K562 (cell line): ENCODE results near the gene GPR35. TPM values are rescaled to one million over a fixed set of nuclear protein-coding genes. Genes with fewer than 3 reads are reported as not detected.
A peak's percentile ranks its signal among the peaks of the same experiment; 100 is the strongest.

ENCODE experiments used
- CBX2 ChIP-seq: fragments of 200-600 bp; sonication (generic); IDR thresholded peaks from one replicate; pipeline ENCODE4 v1.6.1; 2012; ENCODE audit warnings: mild to moderate bottlenecking, low read length, inconsistent platforms; ENCODE audit not compliant: insufficient read depth, poor library complexity, severe bottlenecking
- CTBP1 ChIP-seq: fragments of 450-650 bp; IDR thresholded peaks from 2 replicates; pipeline ENCODE4 v1.6.1; 2016; ENCODE audit warnings: borderline replicate concordance
- EWSR1 ChIP-seq: fragments of 450-650 bp; IDR thresholded peaks from 2 replicates; pipeline ENCODE4 v1.6.1; 2018; ENCODE audit warnings: borderline replicate concordance, mild to moderate bottlenecking, low read depth, moderate library complexity; ENCODE audit not compliant: partially characterized antibody
- GABPB1 ChIP-seq: sonication (generic); formaldehyde crosslinking; IDR thresholded peaks from 2 replicates; pipeline ENCODE4 v1.8.0; 2022; ENCODE audit warnings: mild to moderate bottlenecking, missing genetic modification reagents
- HMGN3 ChIP-seq: IDR thresholded peaks from 2 replicates; pipeline ENCODE4 v1.6.1; 2011; ENCODE audit warnings: borderline replicate concordance, low read depth, mild to moderate bottlenecking, mixed read lengths, low read length; ENCODE audit not compliant: insufficient read length; ENCODE audit errors: extremely low read depth
- MBD2 ChIP-seq: sonication (generic); IDR thresholded peaks from 2 replicates; pipeline ENCODE4 v1.6.1; 2016; ENCODE audit warnings: low read depth, borderline replicate concordance
- MEIS2 ChIP-seq: fragments of 450-650 bp; IDR thresholded peaks from 2 replicates; pipeline ENCODE4 v1.6.1; 2014; ENCODE audit warnings: mild to moderate bottlenecking; ENCODE audit not compliant: partially characterized antibody
- MNT ChIP-seq, 2 experiments: fragments of 450-650 bp; conservative IDR thresholded peaks; 2 replicates each; pipeline ENCODE4 v1.6.1; 2017; ENCODE audit warnings: mild to moderate bottlenecking in 2 of 2, moderate library complexity in 2 of 2
- NFIX ChIP-seq: fragments of 250-450 bp; sonication (Bioruptor Pico); IDR thresholded peaks from 2 replicates; pipeline ENCODE4 v1.4.0; 2020; ENCODE audit warnings: low read depth, mild to moderate bottlenecking, moderate library complexity
- PHF20 ChIP-seq: fragments of 450-650 bp; IDR thresholded peaks from 2 replicates; pipeline ENCODE4 v1.6.1; 2018; ENCODE audit not compliant: partially characterized antibody
- PHTF2 ChIP-seq: fragments of 250-450 bp; sonication (Bioruptor Pico); IDR thresholded peaks from 2 replicates; pipeline ENCODE4 v1.5.0; 2021; ENCODE audit warnings: mild to moderate bottlenecking
- PML ChIP-seq: IDR thresholded peaks from 2 replicates; pipeline ENCODE4 v1.6.1; 2012; ENCODE audit warnings: low read length, inconsistent platforms
- SIN3A ChIP-seq, 2 experiments: fragments of 150-350 bp in 1 of 2; IDR thresholded peaks; 2 replicates each; pipeline ENCODE4 v1.6.1; 2011 to 2016; ENCODE audit warnings: borderline replicate concordance in 2 of 2, low read depth in 2 of 2, low read length in 2 of 2, mild to moderate bottlenecking in 2 of 2, moderate library complexity in 2 of 2; ENCODE audit not compliant: control insufficient read depth in 1 of 2
- SMAD1 ChIP-seq: fragments of 150-350 bp; IDR thresholded peaks from 2 replicates; pipeline ENCODE4 v1.6.1; 2014; ENCODE audit warnings: low read length, low read depth; ENCODE audit not compliant: partially characterized antibody
- ZBTB5 ChIP-seq: fragments of 450-650 bp; IDR thresholded peaks from 2 replicates; pipeline ENCODE4 v1.6.1; 2017; ENCODE audit warnings: antibody characterized with exemption
- ZFP30 ChIP-seq: fragments of 250-450 bp; sonication (Bioruptor Pico); IDR thresholded peaks from 2 replicates; pipeline ENCODE4 v1.8.0; 2022; ENCODE audit warnings: moderate library complexity, mild to moderate bottlenecking, inconsistent platforms, borderline replicate concordance
- ZNF133 ChIP-seq: fragments of 250-450 bp; sonication (Bioruptor Pico); IDR thresholded peaks from 2 replicates; pipeline ENCODE4 v1.4.0; 2020; ENCODE audit warnings: mild to moderate bottlenecking
- ZNF184 ChIP-seq: sonication (generic); formaldehyde crosslinking; IDR thresholded peaks from 2 replicates; pipeline ENCODE4 v1.5.0; 2020; ENCODE audit warnings: missing genetic modification reagents
- polyA plus RNA-seq, 8 experiments: library from polyadenylated mRNA; depleted of rRNA in 4 of 8; stranded (reverse) in 5 of 8; unstranded in 3 of 8; fragments of >200 nt; fragmentation: Nextera tagmentation in 2 of 8; fragmentation: Illumina TruSeq in 1 of 8; extraction: Ambion mirVana in 2 of 8; extraction: Trizol in 1 of 8; gene quantifications; 2 replicates each; pipeline versions ENCODE4 v1.2.1 to v1.2.3, GENCODE V29; 2011 to 2014; ENCODE audit warnings: inconsistent platforms in 1 of 8, missing spikeins in 1 of 8
- total RNA-seq, 7 experiments: library from RNA; depleted of rRNA in 6 of 7; stranded (reverse); fragments of >200 nt in 6 of 7; fragmentation: Illumina TruSeq in 2 of 7; extraction: Trizol in 2 of 7; gene quantifications; 2 replicates each; pipeline versions ENCODE4 v1.2.1 to v1.2.3, GENCODE V29; 2011 to 2021; ENCODE audit warnings: low replicate concordance in 1 of 7
- TF ChIP-seq, protein P1 (sequence below): sonication (generic); formaldehyde crosslinking; IDR thresholded peaks from 2 replicates; pipeline ENCODE4 v1.4.0; 2020; ENCODE audit warnings: mild to moderate bottlenecking, missing genetic modification reagents
- TF ChIP-seq, protein P2 (sequence below): sonication (generic); formaldehyde crosslinking; IDR thresholded peaks from 2 replicates; pipeline ENCODE4 v1.8.1; 2023; ENCODE audit warnings: mild to moderate bottlenecking, missing genetic modification reagents

The GPR35 gene
- total and polyA plus RNA-seq, 9 of the 15 experiments (the other 6 are each of a cell fraction or from before 2014, with no cell fraction given): 0.04 to 0.50 (median 0.29) TPM; not detected in 3

DNA sequence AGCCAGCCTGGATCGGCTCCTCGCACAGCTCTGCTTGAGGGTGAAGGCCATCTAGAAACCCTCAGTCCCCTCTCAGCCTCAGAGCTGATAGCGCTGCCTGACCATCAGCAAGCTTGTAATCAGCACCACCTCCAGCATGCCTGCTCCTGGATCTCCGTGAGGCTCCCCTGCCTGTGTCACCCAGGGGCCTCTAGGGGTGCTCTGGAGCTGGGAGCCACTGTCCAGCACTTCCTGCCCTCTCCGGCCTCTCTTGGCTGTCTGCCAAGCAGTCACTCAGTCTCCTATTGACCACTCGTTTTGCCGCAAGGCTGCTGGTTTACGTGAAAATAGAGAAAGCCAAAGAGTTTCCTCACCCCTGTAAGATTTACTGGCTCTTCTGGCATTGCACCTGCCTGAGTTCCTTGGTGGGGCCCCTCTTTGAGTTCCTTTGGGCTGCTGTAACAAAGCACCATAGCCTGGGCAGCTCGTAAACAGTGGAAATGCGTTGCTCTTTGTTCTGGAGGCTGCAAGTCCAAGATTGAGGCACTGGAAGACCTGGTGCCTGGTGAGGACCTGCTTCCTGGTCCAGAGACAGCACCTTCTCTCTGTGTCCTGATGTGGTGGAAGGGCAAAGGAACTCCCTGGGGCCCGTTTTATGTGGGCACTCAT is 20.9 kb upstream of the GPR35 start (continued):
- no peak for TF ChIP-seq EWSR1
- TF ChIP-seq MEIS2: peak; percentile 89
- TF ChIP-seq, protein P1, sequence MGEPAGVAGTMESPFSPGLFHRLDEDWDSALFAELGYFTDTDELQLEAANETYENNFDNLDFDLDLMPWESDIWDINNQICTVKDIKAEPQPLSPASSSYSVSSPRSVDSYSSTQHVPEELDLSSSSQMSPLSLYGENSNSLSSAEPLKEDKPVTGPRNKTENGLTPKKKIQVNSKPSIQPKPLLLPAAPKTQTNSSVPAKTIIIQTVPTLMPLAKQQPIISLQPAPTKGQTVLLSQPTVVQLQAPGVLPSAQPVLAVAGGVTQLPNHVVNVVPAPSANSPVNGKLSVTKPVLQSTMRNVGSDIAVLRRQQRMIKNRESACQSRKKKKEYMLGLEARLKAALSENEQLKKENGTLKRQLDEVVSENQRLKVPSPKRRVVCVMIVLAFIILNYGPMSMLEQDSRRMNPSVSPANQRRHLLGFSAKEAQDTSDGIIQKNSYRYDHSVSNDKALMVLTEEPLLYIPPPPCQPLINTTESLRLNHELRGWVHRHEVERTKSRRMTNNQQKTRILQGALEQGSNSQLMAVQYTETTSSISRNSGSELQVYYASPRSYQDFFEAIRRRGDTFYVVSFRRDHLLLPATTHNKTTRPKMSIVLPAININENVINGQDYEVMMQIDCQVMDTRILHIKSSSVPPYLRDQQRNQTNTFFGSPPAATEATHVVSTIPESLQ (CRISPR knock-in tag): no peak
- peak; percentile 84 for TF ChIP-seq NFIX (CRISPR knock-in tag)
- no peak for TF ChIP-seq PML
- TF ChIP-seq PHTF2 (CRISPR knock-in tag): no peak
- TF ChIP-seq GABPB1 (CRISPR knock-in tag): peak; percentile 81
- no peak for TF ChIP-seq PHF20
- no peak for TF ChIP-seq ZNF184 (CRISPR knock-in tag)
- TF ChIP-seq MBD2: no peak
- no peak for TF ChIP-seq ZBTB5
- TF ChIP-seq CBX2: no peak
- TF ChIP-seq SMAD1: peak; percentile 95
- no peak for TF ChIP-seq HMGN3
- TF ChIP-seq ZNF133: no peak
- TF ChIP-seq CTBP1: peak; percentile 80
- TF ChIP-seq MNT (conservative IDR thresholded peaks at IDR 0.05): peak; percentile 26 to 51; a peak in 1 of 4 replicates
- TF ChIP-seq, protein P2, sequence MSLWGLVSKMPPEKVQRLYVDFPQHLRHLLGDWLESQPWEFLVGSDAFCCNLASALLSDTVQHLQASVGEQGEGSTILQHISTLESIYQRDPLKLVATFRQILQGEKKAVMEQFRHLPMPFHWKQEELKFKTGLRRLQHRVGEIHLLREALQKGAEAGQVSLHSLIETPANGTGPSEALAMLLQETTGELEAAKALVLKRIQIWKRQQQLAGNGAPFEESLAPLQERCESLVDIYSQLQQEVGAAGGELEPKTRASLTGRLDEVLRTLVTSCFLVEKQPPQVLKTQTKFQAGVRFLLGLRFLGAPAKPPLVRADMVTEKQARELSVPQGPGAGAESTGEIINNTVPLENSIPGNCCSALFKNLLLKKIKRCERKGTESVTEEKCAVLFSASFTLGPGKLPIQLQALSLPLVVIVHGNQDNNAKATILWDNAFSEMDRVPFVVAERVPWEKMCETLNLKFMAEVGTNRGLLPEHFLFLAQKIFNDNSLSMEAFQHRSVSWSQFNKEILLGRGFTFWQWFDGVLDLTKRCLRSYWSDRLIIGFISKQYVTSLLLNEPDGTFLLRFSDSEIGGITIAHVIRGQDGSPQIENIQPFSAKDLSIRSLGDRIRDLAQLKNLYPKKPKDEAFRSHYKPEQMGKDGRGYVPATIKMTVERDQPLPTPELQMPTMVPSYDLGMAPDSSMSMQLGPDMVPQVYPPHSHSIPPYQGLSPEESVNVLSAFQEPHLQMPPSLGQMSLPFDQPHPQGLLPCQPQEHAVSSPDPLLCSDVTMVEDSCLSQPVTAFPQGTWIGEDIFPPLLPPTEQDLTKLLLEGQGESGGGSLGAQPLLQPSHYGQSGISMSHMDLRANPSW: no peak
- no peak for TF ChIP-seq ZFP30
- no peak for TF ChIP-seq SIN3A (IDR thresholded peaks at IDR 0.05; ENCODE audit: borderline replicate concordance in 2 of 2, control insufficient read depth in 1 of 2, low read depth in 2 of 2, low read length in 2 of 2)
